CD1c-positive myeloid dendritic cell (primary cell): Measurements from ENCODE around the gene LMF1.
A peak's percentile ranks its signal among the peaks of the same experiment; 100 is the strongest.

ENCODE experiments used
- DNase-seq: peaks from one replicate; pipeline ENCODE4 v3.0.0-alpha.2; 2016; ENCODE audit errors: extremely low spot score

Gene LMF1

DNA sequence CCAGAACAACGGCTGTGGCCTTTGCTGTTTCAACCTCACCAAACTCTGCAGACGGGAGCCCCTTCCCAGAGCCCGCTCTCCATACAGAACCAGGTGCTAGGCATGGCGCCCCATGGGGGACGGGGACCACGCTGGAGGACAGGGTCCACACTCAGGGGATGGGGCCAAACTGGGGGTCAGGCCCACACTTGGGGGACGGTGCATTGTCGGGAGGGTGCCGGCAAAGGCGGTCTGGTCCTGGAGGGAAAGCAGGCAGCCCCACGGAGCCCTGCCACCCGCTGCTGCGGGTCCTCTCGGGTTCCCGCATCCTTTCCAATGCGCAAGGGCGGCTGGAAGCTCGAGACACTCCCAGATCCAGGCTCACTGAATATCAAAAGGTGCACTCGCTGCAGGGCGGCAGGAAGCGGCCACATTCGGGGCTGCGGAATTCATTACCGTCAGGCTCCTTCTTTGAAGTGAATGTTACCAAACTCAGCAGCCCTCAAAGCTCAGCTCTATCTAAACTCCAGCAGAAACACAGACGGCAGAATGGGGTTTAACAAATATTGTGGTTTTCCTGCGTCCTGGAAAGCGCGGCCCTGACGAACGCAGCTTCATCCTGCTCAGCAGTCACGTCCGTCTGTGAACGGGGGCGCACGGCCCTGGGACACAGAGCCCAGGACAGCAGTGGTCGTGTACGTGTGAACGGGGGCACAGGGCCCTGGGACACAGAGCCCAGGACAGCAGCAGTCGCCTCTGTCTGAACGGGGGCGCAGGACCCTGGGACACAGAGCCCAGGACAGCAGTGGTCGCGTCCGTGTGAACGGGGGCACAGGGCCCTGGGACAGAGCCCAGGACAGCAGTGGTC is 41.3 kb downstream of the LMF1 start:
- no peak for DNase-seq

DNA sequence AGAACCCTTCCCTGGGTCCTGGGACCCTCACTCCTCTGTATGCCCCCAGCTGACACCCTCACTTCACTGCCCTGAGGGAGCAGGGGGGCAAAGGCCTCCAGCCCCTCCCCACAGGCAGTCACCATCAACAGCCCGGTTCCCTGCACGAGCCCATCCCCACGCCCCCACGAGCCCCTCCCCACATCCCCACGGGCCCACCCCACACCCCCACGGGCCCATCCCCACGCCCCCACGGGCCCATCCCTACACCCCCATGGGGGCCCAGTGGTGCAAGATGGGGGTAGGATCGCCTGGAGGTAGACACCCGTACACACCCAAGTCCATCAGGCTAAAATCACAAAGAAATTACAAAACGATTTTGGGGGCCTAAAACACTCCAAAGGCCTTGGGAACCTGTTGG is 42.3 kb downstream of the LMF1 start:
- DNase-seq: no peak

DNA sequence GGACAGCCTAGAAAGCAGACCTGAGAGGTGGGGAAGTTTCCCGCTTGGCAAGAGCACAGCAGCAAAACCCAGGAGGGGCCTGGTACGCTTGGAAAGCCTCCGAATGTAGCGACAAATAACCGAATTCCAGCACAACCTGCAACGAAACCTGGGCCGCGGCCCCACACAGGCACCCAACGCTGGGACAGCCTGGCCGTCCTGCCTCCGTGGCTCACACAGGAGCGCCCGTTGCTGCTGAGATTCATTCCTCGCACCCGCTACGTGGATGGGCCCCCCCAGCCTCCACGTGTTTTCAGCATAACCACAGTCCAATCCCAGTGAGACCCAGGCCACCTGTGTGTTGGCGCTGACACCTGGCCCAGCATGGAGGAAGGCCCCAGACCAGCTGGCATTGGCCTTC is 42.9 kb downstream of the LMF1 start:
- no peak for DNase-seq

DNA sequence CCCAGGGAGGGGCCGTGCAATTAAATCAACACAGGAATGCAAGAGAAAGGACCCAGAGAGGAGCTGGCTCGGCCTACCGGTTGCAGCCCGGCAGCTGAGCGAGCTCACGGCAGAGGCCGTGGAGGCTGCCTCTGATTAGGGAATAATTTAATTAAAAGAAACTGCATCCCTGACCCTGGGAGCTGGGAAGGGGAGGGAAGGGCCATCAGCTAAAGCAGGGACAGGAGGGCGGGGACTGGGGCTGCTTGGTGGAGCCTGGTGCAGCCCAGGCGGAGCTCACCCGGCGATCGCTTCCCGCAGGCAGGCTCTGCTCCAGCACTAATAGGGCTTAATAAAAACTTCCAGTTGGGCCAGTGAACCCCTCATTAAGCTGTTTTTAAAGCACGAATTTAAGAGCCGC is 43.4 kb downstream of the LMF1 start:
- DNase-seq: no peak

DNA sequence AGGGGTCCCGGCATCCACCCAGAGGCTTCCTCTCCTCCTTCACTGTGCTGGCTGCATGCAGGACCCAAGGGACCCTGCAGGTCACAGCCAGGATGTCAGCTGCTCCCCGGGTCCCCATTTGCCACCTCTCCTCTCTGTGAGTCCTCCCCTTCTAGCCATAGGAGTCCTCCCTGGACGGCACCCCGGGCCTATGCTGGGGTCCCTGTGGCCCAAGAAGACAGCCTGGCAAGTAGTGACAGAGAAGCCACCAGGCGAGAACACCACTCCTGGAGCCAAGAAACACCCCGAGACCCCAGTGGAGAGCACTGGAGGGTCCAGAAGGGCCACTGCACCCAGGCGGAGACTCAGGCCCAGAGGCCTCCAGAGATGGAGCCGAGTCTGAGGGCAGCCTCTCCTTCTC is 44.1 kb downstream of the LMF1 start:
- DNase-seq: no peak

DNA sequence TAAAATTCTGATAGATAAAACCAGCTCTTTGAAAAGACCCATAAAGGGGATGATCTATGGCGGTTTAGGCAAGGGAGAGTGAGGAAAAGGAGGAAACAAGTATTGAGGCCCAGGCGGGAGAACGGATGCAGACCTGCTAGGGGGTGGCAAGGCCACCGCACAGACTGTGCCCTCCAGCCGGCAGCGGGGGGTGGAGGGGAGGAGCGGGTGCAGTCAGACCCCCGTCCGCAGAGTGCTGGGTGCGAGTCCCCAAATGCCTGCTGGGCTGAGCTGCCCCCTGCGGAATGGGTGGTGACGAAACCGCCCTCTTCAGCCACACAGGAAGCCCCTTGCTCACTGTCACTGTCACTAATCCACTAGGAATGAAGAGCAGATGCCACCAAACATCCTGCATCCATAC is 46.0 kb downstream of the LMF1 start:
- no peak for DNase-seq

DNA sequence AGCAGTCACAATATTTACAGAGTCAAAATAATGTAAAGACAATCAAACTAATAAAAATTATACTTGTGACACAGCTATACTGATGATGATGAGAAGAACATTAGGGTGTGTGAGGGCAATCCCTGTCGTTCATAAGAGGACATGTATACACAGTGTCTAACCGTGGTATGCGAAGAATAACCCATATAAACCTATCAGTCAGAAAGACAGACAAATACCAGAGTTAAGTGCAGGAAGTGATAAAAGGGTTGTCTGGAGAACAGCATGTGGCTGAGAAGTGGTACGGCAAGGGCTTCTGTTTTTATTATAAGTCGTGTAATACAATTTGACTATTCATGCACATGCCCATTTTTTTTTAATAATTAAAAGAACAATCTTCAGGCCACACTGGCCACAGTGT is 46.7 kb downstream of the LMF1 start:
- DNase-seq: no peak

DNA sequence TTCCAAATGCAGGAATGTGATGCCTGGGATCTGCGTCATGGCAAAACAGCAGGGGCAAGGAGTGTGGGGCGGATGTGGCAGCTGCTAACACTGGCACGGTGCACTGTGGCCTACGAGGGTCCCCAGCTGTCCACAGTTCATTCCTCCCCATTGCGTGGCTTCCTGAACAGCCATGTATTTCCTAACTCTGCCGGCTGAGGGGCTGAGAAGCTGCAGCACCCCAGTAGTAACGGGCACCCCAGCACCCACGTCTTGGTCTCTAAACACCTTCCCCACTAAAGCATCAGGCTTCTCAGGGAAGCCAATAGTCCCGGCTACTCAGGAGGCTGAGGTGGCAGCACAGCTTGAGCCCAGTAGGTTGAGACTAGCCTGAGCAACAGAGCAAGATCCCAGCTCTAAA is 47.6 kb downstream of the LMF1 start:
- no peak for DNase-seq

DNA sequence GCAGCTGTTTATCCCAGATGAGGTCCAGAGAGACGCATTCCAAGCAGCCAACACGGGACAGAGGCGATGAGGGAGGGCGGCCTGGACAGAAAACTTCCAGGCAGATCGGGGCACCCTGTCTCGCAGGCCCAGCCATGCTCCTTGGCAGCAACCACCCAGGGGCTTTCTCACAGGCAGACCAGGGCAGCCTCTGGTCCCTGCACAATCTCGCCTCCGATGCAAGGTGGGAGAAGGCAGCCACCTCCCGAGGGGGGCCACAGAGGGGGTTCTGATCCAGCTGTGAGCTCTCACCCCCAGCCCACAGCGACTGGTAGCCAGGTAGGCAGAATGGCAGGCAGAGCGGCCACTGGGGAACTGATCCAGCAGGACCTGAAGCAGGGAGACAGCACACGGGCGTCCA is 48.7 kb downstream of the LMF1 start:
- DNase-seq: no peak

DNA sequence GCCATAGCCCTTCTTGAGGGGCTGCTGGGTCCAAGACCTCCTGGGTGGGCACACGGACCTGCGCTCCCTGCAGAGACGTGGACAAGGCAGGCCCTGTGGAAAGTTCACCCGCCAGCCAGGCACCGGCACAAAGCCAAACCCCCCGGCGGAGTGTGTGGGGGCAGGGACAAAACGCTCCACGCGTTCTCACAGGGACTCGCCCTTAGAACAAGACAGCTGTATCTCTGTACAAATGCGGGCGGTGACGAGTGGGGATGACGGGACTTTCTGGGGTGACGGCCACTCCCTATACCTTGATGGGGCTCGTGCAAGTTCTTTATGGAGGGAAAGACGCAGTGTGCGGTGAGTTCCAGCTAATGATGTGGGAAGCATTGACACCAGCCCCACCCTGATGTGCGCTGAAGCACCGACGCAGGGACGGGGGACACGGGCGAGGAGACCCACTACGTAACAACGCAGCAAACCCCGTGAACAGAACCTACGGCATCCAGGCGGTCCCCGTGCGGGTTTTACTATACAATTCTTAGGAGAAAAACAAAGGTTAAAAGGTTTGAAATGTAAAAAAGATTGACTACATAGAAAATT is 49.4 kb downstream of the LMF1 start:
- DNase-seq: no peak

DNA sequence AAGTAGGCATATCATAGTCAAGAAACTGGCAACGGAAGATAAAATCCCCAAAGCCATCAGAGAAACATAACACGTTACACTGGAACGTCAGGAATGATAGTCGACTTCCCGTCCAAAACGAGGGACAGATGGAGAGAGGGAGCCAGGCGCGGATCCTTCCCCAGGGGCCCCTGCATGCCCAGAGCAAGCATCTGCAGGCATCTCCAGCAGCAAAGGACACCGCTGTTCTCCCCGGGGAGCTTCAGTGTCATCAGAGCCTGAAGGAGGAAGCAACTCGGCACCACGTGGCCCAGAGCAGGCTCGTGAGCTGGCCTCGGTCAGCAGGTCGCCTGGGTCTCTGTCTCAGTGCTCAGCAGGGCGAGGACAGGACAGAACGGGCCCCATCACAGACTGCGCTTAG is 50.1 kb downstream of the LMF1 start:
- DNase-seq: no peak

DNA sequence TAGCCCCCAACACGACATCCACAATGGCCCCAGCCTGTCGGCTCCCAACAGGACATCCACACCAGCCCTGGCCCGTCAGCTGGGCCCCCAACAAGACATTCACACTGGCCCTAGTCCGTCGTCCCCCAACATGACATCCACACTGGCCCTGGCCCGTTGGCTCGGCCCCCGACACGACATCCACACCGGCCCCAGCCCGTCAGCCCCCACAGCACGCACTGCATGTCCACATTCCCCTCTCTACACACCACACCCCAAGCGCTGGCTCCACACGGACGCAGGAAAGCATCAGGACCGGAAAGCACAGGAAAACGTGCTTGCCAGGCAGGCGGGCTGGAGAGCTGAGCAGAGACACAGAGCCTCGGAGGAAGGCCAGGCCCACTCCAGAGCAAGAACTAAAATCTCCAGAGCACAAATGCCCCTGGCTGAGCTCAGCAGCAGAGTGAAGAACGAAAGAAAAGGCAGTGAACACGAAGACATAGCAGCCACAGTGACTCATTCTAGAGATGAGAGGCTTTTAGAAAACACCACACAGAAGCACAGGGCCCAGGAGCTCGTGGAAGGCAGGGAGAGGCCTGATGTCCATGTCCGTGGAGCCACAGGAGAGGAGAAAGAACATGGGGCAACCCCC is 50.6 kb downstream of the LMF1 start:
- DNase-seq: no peak

DNA sequence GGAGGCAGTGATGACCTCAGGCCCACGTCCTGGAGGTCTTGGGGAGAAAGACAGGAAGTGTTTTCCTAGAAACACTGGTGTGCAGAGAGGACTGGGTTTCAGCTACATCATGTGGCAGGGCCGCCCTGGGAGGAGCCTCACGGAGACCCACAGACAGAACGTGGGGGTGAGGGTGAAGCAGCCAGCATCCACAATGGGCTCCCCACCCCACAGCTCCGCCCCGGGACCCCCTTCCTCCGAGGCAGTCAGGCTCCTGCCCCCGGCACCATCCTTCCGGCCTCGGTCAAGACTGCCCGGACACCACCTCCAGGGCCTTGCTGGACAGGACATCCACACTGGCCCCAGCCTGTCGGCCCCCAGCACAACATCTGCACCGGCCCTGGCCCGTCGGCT is 51.1 kb downstream of the LMF1 start:
- DNase-seq: no peak

DNA sequence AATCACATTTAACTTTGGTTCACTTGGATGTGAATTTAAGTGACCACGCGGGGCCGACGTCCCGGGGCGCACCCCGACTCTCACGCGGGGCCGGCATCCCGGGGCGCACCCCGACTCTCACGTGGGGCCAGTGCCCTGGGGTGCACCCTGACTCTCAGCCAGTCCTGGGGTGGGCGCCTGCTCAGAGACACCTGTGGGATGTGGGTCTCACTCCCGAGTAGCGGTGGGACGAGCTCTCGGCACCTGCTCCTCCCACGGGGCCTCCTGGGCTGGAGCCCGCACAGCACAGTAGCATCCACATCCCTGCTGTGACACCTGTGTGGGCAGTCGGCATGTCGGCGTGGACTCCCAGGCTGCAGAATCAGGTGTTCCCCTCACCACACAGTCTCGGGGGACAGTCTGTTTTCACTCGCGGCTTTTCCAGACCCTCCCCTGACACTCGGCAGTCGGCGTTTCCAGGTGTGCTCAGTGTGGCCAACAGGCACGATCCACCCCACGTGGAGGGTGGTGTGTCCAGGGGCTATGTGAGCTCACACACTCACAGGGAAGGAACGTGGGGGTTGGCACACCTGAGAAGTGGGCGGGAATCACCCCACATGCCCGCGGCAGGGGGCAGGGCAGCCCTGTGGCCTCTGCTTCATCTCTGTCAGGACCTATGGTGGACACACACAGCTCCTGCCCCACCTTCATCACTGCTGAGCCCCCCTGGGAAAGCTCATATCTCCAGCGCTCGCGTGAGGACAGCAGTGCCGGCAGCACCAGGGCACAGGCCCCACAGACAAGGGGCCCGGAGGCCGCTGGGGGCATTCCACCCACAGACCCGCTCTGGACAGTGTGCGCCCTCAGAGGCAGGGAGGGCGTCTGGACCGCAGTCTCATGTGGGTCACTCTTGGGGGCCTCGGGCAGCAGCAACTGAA is 51.8 kb downstream of the LMF1 start:
- no peak for DNase-seq

DNA sequence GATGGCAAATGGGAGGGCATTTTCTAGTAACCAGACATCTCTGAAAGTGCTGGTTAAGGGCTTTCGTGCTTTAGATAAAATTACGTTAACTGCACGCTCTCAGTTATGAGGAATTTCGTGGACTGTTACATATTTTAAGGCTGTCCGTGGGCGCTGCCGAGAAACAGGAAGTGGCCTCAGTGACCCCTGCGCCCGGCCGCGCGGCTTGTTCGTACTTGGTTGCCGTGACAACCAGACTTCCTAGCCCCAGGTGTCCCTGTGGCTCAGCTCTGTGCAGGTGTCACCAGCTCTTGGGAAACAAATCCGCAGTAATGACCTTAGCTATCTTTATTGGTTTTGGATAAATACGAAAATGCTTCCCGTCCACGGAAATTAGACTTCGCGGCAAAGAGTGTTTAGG is 52.7 kb downstream of the LMF1 start:
- no peak for DNase-seq

DNA sequence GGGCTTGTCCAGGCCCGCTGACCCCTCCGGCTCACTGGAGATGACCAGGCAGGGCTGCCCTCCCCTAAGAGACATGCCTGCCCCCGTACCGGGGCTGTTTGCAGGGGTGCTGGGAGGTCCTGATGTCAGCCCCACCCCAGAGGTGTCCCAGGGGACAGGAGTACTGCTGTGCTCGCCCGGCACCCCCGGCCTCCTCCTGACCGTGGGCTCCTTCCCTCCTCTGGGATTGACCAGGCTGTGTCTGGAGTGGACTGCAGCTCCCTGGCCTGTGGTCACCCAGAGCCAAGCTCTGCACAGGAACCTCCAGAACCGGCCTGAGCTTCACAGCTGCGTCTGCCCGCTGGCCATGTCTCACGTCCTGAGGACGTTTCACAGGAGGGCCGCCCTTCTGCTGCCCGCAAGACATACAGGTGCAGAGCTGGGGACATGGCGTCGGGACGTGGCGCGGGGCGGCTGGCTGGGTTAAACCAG is 53.2 kb downstream of the LMF1 start:
- DNase-seq: no peak

DNA sequence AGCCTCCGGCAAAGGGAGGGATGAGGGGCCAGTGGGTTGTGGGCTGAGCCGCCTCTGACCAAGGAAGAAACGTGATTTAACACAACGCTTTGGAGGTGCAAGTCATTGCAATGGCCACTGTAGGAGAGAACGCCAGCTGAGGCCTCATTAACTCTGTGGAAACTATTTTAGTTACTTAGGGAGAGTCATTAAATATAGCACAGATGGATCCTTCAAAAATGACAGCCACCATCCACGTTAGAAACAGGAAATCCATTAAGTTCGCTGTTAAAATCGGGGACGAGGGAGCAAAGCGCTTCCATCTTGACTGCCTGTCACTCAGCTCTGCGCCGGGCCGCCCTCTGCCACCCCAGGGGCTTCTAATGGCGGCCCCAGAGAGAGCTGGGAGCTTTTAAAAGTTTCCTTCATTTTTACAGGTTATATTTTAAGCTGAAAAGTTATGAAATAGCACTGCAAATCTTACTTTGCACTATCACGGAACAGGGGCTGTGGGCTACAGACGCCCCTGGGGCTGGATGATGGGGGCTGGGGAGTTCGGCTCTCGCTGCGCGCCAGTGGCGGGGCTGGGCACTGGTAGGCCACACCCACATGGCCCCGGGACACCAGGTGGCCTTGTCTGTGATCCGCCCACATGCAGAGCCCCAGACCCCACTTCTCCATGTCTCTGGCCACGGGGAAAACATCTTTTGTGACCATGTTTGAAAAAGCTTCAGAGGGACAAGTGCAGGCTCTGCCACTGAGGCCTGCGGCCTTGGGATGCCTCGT is 54.6 kb downstream of the LMF1 start:
- no peak for DNase-seq

DNA sequence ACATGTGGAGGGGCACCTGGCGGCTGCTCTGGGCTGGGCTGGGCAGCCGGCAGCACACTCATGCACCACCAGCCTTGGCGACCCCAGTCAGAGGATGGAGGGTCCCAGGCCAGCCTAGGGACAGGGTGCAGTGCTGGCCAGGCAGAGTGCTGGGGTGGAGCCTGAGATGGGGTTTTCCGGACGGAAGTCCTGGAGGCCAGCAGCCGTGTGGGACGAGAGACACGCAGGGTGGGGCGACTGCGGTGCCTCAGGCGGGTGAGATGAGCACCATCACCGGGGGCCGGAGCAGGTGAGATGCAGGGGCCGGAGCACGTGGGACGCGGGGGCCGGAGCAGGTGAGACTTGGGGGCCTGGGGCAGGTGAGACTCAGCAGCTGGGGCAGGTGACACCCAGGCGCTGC is 55.2 kb downstream of the LMF1 start:
- no peak for DNase-seq

DNA sequence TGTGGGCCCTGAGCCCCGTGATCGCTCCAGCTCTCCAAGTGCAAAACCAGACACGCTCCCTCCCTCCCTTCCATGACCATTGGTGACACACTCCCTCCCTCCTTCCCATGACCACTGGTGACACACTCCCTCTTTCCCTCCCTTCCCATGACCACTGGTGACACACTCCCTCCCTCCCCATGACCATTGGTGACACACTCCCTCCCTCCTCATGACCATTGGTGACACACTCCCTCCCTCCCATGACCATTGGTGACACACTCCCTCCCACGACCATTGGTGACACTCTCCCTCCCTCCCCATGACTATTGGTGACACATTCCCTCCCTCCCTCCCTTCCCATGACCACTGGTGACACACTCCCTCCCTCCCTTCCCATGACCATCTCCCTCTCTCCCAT is 56.3 kb downstream of the LMF1 start:
- peak; percentile 37 for DNase-seq

DNA sequence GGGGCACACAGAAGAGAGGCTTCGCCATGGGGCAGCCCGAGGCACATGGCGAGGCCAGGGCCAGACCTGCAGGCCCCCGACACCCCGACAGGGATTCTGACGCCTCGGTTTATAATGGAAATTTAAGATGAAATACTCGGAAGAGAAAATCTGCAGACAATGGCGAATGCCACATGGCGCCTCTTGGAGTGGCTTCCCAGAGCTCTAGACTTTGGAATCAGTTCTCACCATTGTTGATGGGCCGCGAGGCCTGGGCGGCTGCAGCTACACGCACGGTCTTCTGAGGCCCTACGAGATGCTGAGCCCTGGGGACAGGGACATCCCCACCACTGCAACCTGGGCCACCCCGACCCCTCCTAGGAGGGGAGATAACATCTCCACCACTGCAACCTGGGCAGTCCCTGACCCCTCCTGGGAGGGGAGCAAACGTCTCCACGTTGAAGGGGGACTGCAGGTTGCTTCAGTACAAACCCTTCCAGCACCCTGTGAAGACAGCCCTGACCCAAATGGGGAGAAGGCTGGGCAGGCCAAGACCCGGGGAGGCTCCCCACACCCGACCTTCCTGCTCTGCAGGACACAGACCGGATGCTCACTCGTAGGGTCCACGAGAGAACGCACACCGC is 56.9 kb downstream of the LMF1 start:
- DNase-seq: no peak
